Stomach smooth muscle (tissue), 2 donors: Measurements from ENCODE around the gene ANKUB1.

Experiments used
- H3K27ac ChIP-seq: one replicate; pipeline ENCODE4 v1.7.0; 2013; ENCODE audit warnings: mild to moderate bottlenecking, low read length, inconsistent platforms
- H3K27me3 ChIP-seq, 2 donors: one replicate each; pipeline ENCODE4 v1.7.0; 2013; ENCODE audit warnings: low read length in 2 of 2; ENCODE audit not compliant: insufficient read depth in 2 of 2, control insufficient read depth in 1 of 2
- H3K36me3 ChIP-seq, 2 donors: one replicate each; pipeline ENCODE4 v1.7.0; 2013; ENCODE audit warnings: low read length in 2 of 2; ENCODE audit not compliant: control insufficient read depth in 2 of 2, insufficient read depth in 2 of 2
- H3K4me1 ChIP-seq: one replicate; pipeline ENCODE4 v1.7.0; 2013; ENCODE audit warnings: low read length; ENCODE audit not compliant: control insufficient read depth, insufficient read depth
- H3K4me3 ChIP-seq, 2 donors: one replicate each; pipeline ENCODE4 v1.7.0; 2013; ENCODE audit warnings: low read length in 2 of 2
- H3K9ac ChIP-seq, 2 donors: one replicate each; pipeline ENCODE4 v1.7.0; 2013; ENCODE audit warnings: low read length in 2 of 2, mild to moderate bottlenecking in 1 of 2
- H3K9me3 ChIP-seq, 2 donors: one replicate each; pipeline ENCODE4 v1.7.0; 2013; ENCODE audit warnings: low read length in 2 of 2; ENCODE audit not compliant: control insufficient read depth in 2 of 2
- donor health status: healthy.
- donor health status: Pancreatic carcinoma.

The ANKUB1 gene

GRCh38 chr3:149781741-149782140 is 10.6 kb downstream of the ANKUB1 start:
- Histone ChIP-seq H3K27ac (no peak overlapping the region), H3K27me3 (no peaks in the 10 kb centered on the region), H3K9me3 (no peaks in the 10 kb centered on the region), H3K4me1 (no peaks in the 10 kb centered on the region), H3K4me3 (no peak overlapping the region), H3K36me3 (no peaks in the 10 kb centered on the region), H3K9ac (no peak overlapping the region)

- H3K4me1 ChIP-seq: no peaks in the 10 kb centered on the region
- no peak overlapping the region for H3K4me3 ChIP-seq
- H3K27me3 ChIP-seq: no peaks in the 10 kb centered on the region
- no peaks in the 10 kb centered on the region for H3K36me3 ChIP-seq
- H3K27ac ChIP-seq: no peak overlapping the region
- H3K9me3 ChIP-seq: no peaks in the 10 kb centered on the region
- H3K9ac ChIP-seq: no peak overlapping the region
Observed at GRCh38 chr3:149781211-149781610, 11.1 kb downstream of the ANKUB1 start.

GRCh38 chr3:149777414-149778214 is 14.7 kb downstream of the ANKUB1 start:
- H3K27me3 ChIP-seq: no peaks in the 10 kb centered on the region
- H3K9ac ChIP-seq: no peak overlapping the region
- H3K4me1 ChIP-seq: no peaks in the 10 kb centered on the region
- H3K4me3 ChIP-seq: no peak overlapping the region
- no peaks in the 10 kb centered on the region for H3K36me3 ChIP-seq
- no peak overlapping the region for H3K27ac ChIP-seq
- no peaks in the 10 kb centered on the region for H3K9me3 ChIP-seq

DNA sequence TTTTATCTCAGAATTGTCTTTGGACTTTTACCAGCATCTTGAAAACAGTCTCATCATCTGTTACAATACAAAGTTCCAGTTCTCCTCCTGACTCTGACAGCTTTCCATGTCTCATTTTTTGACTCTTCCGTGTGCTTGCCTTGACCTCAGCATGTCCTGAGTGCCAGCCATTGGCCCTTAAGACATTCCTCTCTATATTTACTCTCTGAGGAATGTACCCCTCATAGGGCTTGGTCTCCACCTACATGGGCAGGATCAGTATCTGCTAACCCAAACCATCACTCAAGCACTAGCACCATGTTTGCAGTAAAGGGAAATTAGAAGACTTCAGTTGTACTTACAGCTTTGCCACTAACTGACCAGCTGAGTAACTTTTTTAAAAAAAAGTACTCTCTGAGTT is 16.2 kb downstream of the ANKUB1 start:
- Histone ChIP-seq H3K36me3 (no peaks in the 10 kb centered on the region), H3K9me3 (no peaks in the 10 kb centered on the region), H3K27ac (no peak overlapping the region), H3K27me3 (no peaks in the 10 kb centered on the region), H3K4me3 (no peak overlapping the region), H3K9ac (no peak overlapping the region), H3K4me1 (no peaks in the 10 kb centered on the region)

DNA sequence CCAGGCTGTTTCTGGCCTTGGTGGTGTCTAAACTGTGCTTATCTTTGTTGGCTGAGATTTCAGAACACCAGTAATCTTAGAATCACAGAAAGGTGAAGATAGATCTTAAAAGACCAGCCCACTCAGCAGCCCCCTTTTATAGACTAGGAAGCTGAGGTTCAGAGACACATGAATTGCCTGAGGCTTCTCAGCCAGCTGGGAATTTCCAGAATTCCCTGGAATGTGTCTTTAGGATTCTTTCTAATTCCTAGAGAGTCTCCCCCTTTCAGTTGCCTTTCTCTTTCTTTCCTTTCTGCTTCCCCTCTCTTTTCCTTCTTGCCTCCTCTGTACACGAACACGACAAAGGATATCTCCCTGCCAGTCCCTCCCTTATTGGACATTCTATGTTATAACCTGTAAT is 19.5 kb downstream of the ANKUB1 start:
- Histone ChIP-seq H3K4me3 (no peak overlapping the region), H3K4me1 (no peaks in the 10 kb centered on the region), H3K27me3 (peaks cover 0 to 4% of the 10 kb centered on the region in 2 donors), H3K27ac (no peak overlapping the region), H3K9ac (no peak overlapping the region), H3K9me3 (no peaks in the 10 kb centered on the region), H3K36me3 (no peaks in the 10 kb centered on the region)

DNA sequence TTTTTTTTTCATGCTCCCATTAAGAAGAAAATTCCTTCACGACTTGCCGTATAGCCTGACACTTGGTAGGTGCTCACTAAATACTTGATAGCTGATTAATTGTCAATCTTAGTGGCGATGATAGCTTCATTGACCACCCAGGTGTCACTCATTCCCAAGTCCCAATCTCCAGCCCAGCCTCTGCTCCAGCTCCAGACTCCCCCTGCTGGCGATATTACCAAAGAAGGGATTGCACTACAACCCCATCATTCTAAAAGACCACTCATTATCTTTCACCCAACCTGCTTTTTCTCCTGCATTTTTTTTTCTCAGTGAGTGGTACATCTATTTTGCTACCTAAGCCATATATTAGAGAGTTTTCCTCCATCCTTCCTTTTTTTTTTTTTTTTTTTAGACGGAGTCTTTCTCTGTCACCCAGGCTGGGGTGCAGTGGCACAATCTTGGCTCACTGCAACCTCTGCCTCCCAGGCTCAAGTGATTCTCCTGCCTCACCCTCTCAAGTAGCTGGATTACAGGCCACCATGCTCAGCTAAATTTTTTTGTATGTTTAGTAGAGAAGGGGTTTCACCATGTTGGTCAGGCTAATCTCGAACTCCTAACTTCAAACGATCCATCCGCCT is 20.6 kb downstream of the ANKUB1 start:
- Histone ChIP-seq H3K36me3 (no peaks in the 10 kb centered on the region), H3K27ac (no peak overlapping the region), H3K9me3 (no peaks in the 10 kb centered on the region), H3K9ac (no peak overlapping the region), H3K4me1 (no peaks in the 10 kb centered on the region), H3K27me3 (peaks cover 0 to 4% of the 10 kb centered on the region in 2 donors), H3K4me3 (no peak overlapping the region)

DNA sequence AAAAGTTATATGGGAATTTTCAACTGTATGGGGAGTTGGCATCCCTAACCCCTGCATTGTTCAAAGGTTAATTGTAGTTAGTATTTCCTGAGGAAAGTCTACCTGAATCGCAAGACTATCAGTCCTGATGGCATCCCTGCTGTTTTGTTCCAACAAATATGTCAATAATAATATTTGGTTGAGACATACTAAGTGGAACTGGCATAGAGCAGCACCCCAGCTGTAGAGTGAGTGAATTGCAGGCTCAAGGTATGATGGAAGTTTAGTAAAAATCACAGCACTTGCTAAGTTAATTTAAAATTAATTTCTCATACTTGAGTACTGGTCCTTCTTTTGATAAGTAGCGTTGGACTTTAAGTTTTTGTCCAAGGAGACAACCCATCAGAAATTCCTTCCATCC is 22.1 kb downstream of the ANKUB1 start:
- Histone ChIP-seq H3K9ac (no peak overlapping the region), H3K36me3 (no peaks in the 10 kb centered on the region)

DNA sequence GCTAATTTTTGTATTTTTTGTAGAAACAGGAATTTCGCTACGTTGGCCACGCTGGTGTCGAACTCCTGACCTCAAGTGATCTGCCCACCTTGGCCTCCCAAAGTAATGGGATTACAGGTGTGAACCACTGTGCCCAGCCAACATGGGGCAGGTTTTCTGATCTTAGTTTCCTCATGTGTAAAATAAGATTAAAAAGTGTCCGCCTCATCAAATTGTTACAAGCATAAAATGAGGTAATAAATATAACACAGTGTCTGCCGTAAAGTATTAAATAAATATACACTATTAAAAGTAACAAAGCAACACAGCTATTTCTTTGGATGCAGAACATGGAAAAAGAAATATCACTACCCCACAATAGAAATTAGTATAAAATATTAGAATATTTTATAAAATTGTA is 23.6 kb downstream of the ANKUB1 start:
- H3K27me3 ChIP-seq: peaks cover 4 to 14% of the 10 kb centered on the region in 2 donors
- H3K4me1 ChIP-seq: no peaks in the 10 kb centered on the region
- no peaks in the 10 kb centered on the region for H3K9me3 ChIP-seq
- H3K36me3 ChIP-seq: no peaks in the 10 kb centered on the region
- no peak overlapping the region for H3K4me3 ChIP-seq
- H3K27ac ChIP-seq: no peak overlapping the region
- no peak overlapping the region for H3K9ac ChIP-seq

More for the DNA sequence above, 22.1 kb downstream of the ANKUB1 start:
- Histone ChIP-seq H3K4me1 (no peaks in the 10 kb centered on the region), H3K27me3 (peaks cover 0 to 4% of the 10 kb centered on the region in 2 donors), H3K4me3 (no peak overlapping the region), H3K9me3 (no peaks in the 10 kb centered on the region), H3K27ac (no peak overlapping the region)

- H3K27me3 ChIP-seq: peaks cover 4 to 20% of the 10 kb centered on the region in 2 donors
- no peak overlapping the region for H3K4me3 ChIP-seq
- H3K4me1 ChIP-seq: no peaks in the 10 kb centered on the region
- H3K36me3 ChIP-seq: no peaks in the 10 kb centered on the region
- no peak overlapping the region for H3K27ac ChIP-seq
- no peaks in the 10 kb centered on the region for H3K9me3 ChIP-seq
- H3K9ac ChIP-seq: no peak overlapping the region
Observed at GRCh38 chr3:149767720-149768119, 24.6 kb downstream of the ANKUB1 start.

- no peak overlapping the region for H3K9ac ChIP-seq
- no peaks in the 10 kb centered on the region for H3K9me3 ChIP-seq
- H3K27ac ChIP-seq: no peak overlapping the region
Observed at GRCh38 chr3:149765762-149766334, 26.5 kb downstream of the ANKUB1 start.

GRCh38 chr3:149764302-149764701 is 28.1 kb downstream of the ANKUB1 start:
- Histone ChIP-seq H3K9ac (no peak overlapping the region), H3K27me3 (peaks cover 4 to 22% of the 10 kb centered on the region in 2 donors), H3K9me3 (no peaks in the 10 kb centered on the region), H3K36me3 (no peaks in the 10 kb centered on the region), H3K4me1 (no peaks in the 10 kb centered on the region), H3K4me3 (no peak overlapping the region), H3K27ac (no peak overlapping the region)

More at GRCh38 chr3:149765762-149766334, 26.5 kb downstream of the ANKUB1 start:
- Histone ChIP-seq H3K27me3 (peaks cover 4 to 22% of the 10 kb centered on the region in 2 donors), H3K4me1 (no peaks in the 10 kb centered on the region), H3K36me3 (no peaks in the 10 kb centered on the region), H3K4me3 (no peak overlapping the region)
